ENCODE results near the gene TPRG1L. TPM values are rescaled to one million over a fixed set of nuclear protein-coding genes. Genes with fewer than 3 reads are reported as not detected.

The TPRG1L gene
- total RNA-seq, 1 experiment from 2014 or later = 21.9 TPM

- intact Hi-C loops (cut with micrococcal nuclease) = no loop called here
- H3K27ac Mint-ChIP-seq (ENCODE audit: low read depth, unreplicated experiment) = no peak overlapping the region
- H3K36me3 Mint-ChIP-seq (ENCODE audit: insufficient read depth, unreplicated experiment) = no peaks in the 10 kb centered on the region
- no peaks in the 10 kb centered on the region for H3K4me1 Mint-ChIP-seq (ENCODE audit: insufficient read depth, unreplicated experiment)
- ChIA-PET CTCF (interaction anchor here (0.6 kb wide), 1 partner anchor 17 kb away, joined by 3 read pairs; no protein-coding TSS in a partner anchor), POLR2A (no interaction called here)
- no TSS peak for BruUV-seq (replicated peaks)
- no peaks in the 10 kb centered on the region for H3K27me3 Mint-ChIP-seq (ENCODE audit: insufficient read depth, unreplicated experiment)
- no peak overlapping the region for H3K4me3 Mint-ChIP-seq (ENCODE audit: unreplicated experiment)
- no peaks in the 10 kb centered on the region for H3K9me3 Mint-ChIP-seq (ENCODE audit: unreplicated experiment)
- no peak for TF ChIP-seq CTCF (IDR thresholded peaks at IDR 0.05; ENCODE audit: unreplicated experiment)
- DNase-seq (ENCODE audit: unreplicated experiment) = no peak
Observed at GRCh38 chr1:3598522-3599285, 26.1 kb upstream of the TPRG1L start.

GRCh38 chr1:3599286-3599811 is 25.5 kb upstream of the TPRG1L start:
- TF ChIP-seq CTCF (IDR thresholded peaks at IDR 0.05; ENCODE audit: unreplicated experiment) = no peak
- no TSS peak for BruUV-seq (replicated peaks)
- no peaks in the 10 kb centered on the region for H3K27me3 Mint-ChIP-seq (ENCODE audit: insufficient read depth, unreplicated experiment)
- H3K4me3 Mint-ChIP-seq (ENCODE audit: unreplicated experiment) = no peak overlapping the region
- no peak overlapping the region for H3K27ac Mint-ChIP-seq (ENCODE audit: low read depth, unreplicated experiment)
- DNase-seq (ENCODE audit: unreplicated experiment) = no peak
- H3K9me3 Mint-ChIP-seq (ENCODE audit: unreplicated experiment) = no peaks in the 10 kb centered on the region
- no peaks in the 10 kb centered on the region for H3K4me1 Mint-ChIP-seq (ENCODE audit: insufficient read depth, unreplicated experiment)
- ChIA-PET CTCF (interaction anchor here (0.6 to 1.6 kb wide), 2 partner anchors 15 to 17 kb away, joined by 3 to 4 read pairs; no protein-coding TSS in a partner anchor), POLR2A (no interaction called here)
- no peaks in the 10 kb centered on the region for H3K36me3 Mint-ChIP-seq (ENCODE audit: insufficient read depth, unreplicated experiment)
- intact Hi-C loops (cut with micrococcal nuclease) = no loop called here

GRCh38 chr1:3599816-3600215 is 25.0 kb upstream of the TPRG1L start:
- H3K36me3 Mint-ChIP-seq (ENCODE audit: insufficient read depth, unreplicated experiment) = no peaks in the 10 kb centered on the region
- intact Hi-C loops (cut with micrococcal nuclease) = no loop called here

More at GRCh38 chr1:3599816-3600215, 25.0 kb upstream of the TPRG1L start:
- DNase-seq (ENCODE audit: unreplicated experiment) = no peak
- ChIA-PET POLR2A (no interaction called here), CTCF (interaction anchor here (1.6 kb wide), 1 partner anchor 15 kb away, joined by 4 read pairs; no protein-coding TSS in a partner anchor)
- no peak overlapping the region for H3K4me3 Mint-ChIP-seq (ENCODE audit: unreplicated experiment)
- no TSS peak for BruUV-seq (replicated peaks)
- H3K27ac Mint-ChIP-seq (ENCODE audit: low read depth, unreplicated experiment) = no peak overlapping the region
- H3K27me3 Mint-ChIP-seq (ENCODE audit: insufficient read depth, unreplicated experiment) = no peaks in the 10 kb centered on the region
- no peaks in the 10 kb centered on the region for H3K4me1 Mint-ChIP-seq (ENCODE audit: insufficient read depth, unreplicated experiment)
- TF ChIP-seq CTCF (IDR thresholded peaks at IDR 0.05; ENCODE audit: unreplicated experiment) = no peak
- no peaks in the 10 kb centered on the region for H3K9me3 Mint-ChIP-seq (ENCODE audit: unreplicated experiment)

All from MCF 10A (cell line).